GM12878 (cell line): Measurements from ENCODE around the gene KISS1R.

Experiments used
- ESRRA ChIP-seq: IDR thresholded peaks from 2 replicates; pipeline ENCODE4 v1.6.1; 2012; ENCODE audit warnings: mild to moderate bottlenecking, low read length, improper control_type of control experiment
- MEF2B ChIP-seq: fragments of 450-650 bp; IDR thresholded peaks from 2 replicates; pipeline ENCODE4 v1.6.1; 2018; ENCODE audit warnings: mild to moderate bottlenecking, moderate library complexity; ENCODE audit not compliant: partially characterized antibody, poor library complexity, severe bottlenecking
- MTA2 ChIP-seq: fragments of 450-650 bp; IDR thresholded peaks from 2 replicates; pipeline ENCODE4 v1.6.1; 2016; ENCODE audit warnings: low read depth, mild to moderate bottlenecking, moderate library complexity
- PBX3 ChIP-seq: IDR thresholded peaks from 2 replicates; pipeline ENCODE4 v1.6.1; 2011; ENCODE audit warnings: mild to moderate bottlenecking, low read depth, low read length, moderate library complexity; ENCODE audit not compliant: insufficient replicate concordance

- TF ChIP-seq MTA2 (no peak), MEF2B (no peak), ESRRA (no peak), PBX3 (no peak)
Observed at GRCh38 chr19:871446-872265, 45.5 kb upstream of the KISS1R start.
